ENCODE results near the gene FARP1. TPM values are rescaled to one million over a fixed set of nuclear protein-coding genes. Genes with fewer than 3 reads are reported as not detected.

Gene FARP1
- total and polyA plus RNA-seq, 2 of the 8 experiments (the other 6 are each of a cell fraction or from before 2014, with no cell fraction given): 24.7 to 104 TPM

- H3K79me1 ChIP-seq (ENCODE audit: low read depth, low read length): no peaks in the 10 kb centered on the region
- peaks cover 3 to 19% (median 10%) of the 10 kb centered on the region in 4 experiments; a peak in 5 of 8 replicates for H3K36me3 ChIP-seq (ENCODE audit: control insufficient read depth in 2 of 4, insufficient read depth in 4 of 4, low read length in 3 of 4)
- no peak overlapping the region for H4K5ac ChIP-seq (ENCODE audit: insufficient read length, low read depth, low read length)
- H2BK15ac ChIP-seq (ENCODE audit: low read length): no peak overlapping the region
- no peak overlapping the region for H2BK12ac ChIP-seq (ENCODE audit: low read depth, low read length)
- H2AFZ ChIP-seq (ENCODE audit: low read length): no peak overlapping the region
- H3K23me2 ChIP-seq (ENCODE audit: low read depth, low read length): no peaks in the 10 kb centered on the region
- no peak overlapping the region for H3K18ac ChIP-seq (ENCODE audit: extremely low read depth, low read length)
- no peak overlapping the region for H4K91ac ChIP-seq (replicated peaks; ENCODE audit: insufficient read length, low read length)
- WGBS, 2 experiments (ENCODE audit: extremely low coverage in 1 of 2, insufficient coverage in 1 of 2, insufficient read length in 1 of 2, insufficient replicate concordance in 2 of 2, low coverage in 1 of 2, low lambda C conversion rate in 2 of 2, missing lambda C conversion rate in 1 of 2): 88% methylated on average over 16 of the region's 16 CpGs; no CpG with 5 or more reads in 1 of the 2 experiments
- H3K27me3 ChIP-seq (replicated peaks in 1 of 4; ENCODE audit: control insufficient read depth in 3 of 4, extremely low read depth in 1 of 4, insufficient read depth in 3 of 4, low read length in 3 of 4): no peaks in the 10 kb centered on the region
- FAIRE-seq (no peak), DNase-seq (ENCODE audit: low read depth in 1 of 2, low spot score in 2 of 2) (no peak)
- H3K56ac ChIP-seq (replicated peaks; ENCODE audit: insufficient read length, low read depth, low read length): no peak overlapping the region
- no peak overlapping the region for H3K9ac ChIP-seq (replicated peaks in 1 of 4; ENCODE audit: extremely low read depth in 1 of 4, low read depth in 3 of 4, low read length in 3 of 4)
- no peak overlapping the region for H4K8ac ChIP-seq (ENCODE audit: extremely low read depth, insufficient read depth, low read length)
- H3K9me3 ChIP-seq (ENCODE audit: insufficient read depth in 2 of 2, low read depth in 1 of 2, low read length in 1 of 2): no peaks in the 10 kb centered on the region
- ChIA-PET CTCF (ENCODE audit: partially characterized antibody) (no interaction called here), POLR2A (ENCODE audit: partially characterized antibody) (no interaction called here)
- no peak overlapping the region for H3K4ac ChIP-seq (replicated peaks; ENCODE audit: insufficient read length, low read depth, low read length)
- no peaks in the 10 kb centered on the region for H4K20me1 ChIP-seq (replicated peaks in 1 of 2; ENCODE audit: control insufficient read depth in 1 of 2, insufficient read depth in 2 of 2, low read length in 2 of 2)
- H3K4me3 ChIP-seq (ENCODE audit: extremely low read depth in 1 of 4, insufficient read depth in 2 of 4, low read depth in 3 of 4, low read length in 4 of 4): no peak overlapping the region
- H3K79me2 ChIP-seq (ENCODE audit: control insufficient read depth in 1 of 2, insufficient read depth in 2 of 2, low read length in 2 of 2): no peaks in the 10 kb centered on the region
- no peak overlapping the region for H2BK5ac ChIP-seq (ENCODE audit: low read depth, low read length)
- no peak overlapping the region for H2BK20ac ChIP-seq (ENCODE audit: low read length)
- no peaks in the 10 kb centered on the region for H3K4me1 ChIP-seq (replicated peaks in 1 of 4; ENCODE audit: control insufficient read depth in 3 of 4, insufficient read depth in 4 of 4, low read length in 3 of 4)
- no peak overlapping the region for H2BK120ac ChIP-seq (replicated peaks; ENCODE audit: low read depth, low read length)
- no peak overlapping the region for H3K27ac ChIP-seq (ENCODE audit: low read depth, low read length)
- H3K14ac ChIP-seq (ENCODE audit: insufficient read length): no peak overlapping the region
- no peak overlapping the region for H2AK5ac ChIP-seq (ENCODE audit: low read depth, low read length)
- no peak overlapping the region for H3K23ac ChIP-seq (ENCODE audit: insufficient read length)
- H3K4me2 ChIP-seq (ENCODE audit: insufficient read depth in 1 of 2, low read depth in 2 of 2, low read length in 2 of 2): no peak overlapping the region
- no peak for TF ChIP-seq TBP (IDR thresholded peaks at IDR 0.05; ENCODE audit: low read depth, low read length)
- no peak for TF ChIP-seq FOSL1 (IDR thresholded peaks at IDR 0.05; ENCODE audit: insufficient read depth, low read depth, low read length)
- TF ChIP-seq NRF1 (IDR thresholded peaks at IDR 0.05; ENCODE audit: low read depth, low read length): no peak
- TF ChIP-seq POU5F1 (IDR thresholded peaks at IDR 0.05; ENCODE audit: low read depth, low read length): no peak
- TF ChIP-seq CREB1 (IDR thresholded peaks at IDR 0.05): no peak
- no peak for TF ChIP-seq ZNF274 (IDR thresholded peaks at IDR 0.05; ENCODE audit: borderline replicate concordance, extremely low read depth, low read length)
- TF ChIP-seq RNF2 (IDR thresholded peaks at IDR 0.05; ENCODE audit: borderline replicate concordance, low read depth, low read length, missing control alignments, poor library complexity, severe bottlenecking): no peak
- TF ChIP-seq TAF1 (IDR thresholded peaks at IDR 0.05; ENCODE audit: low read depth, low read length): no peak
- no peak for TF ChIP-seq CTCF (IDR thresholded peaks at IDR 0.05; ENCODE audit: control extremely low read depth in 1 of 3, insufficient read depth in 1 of 3, low read depth in 1 of 3, low read length in 3 of 3)
- no peak for TF ChIP-seq CEBPB (IDR thresholded peaks at IDR 0.05; ENCODE audit: low read depth, low read length)
- TF ChIP-seq TCF12 (IDR thresholded peaks at IDR 0.05; ENCODE audit: low read depth, low read length): no peak
- no peak for TF ChIP-seq KDM5A (IDR thresholded peaks at IDR 0.05; ENCODE audit: low read length)
Observed at GRCh38 chr13:98411617-98412265, 268.8 kb downstream of the FARP1 start.

All from H1 (cell line).